OCI-M1 (cell line): Measurements from ENCODE around the gene EIF2AK2.

Source experiments
- DNase-seq: peaks from one replicate; lab custom pipeline; 2025; lab: John Stamatoyannopoulos, UW

Gene EIF2AK2

GRCh38 chr2:37171624-37171950 is 14.8 kb upstream of the EIF2AK2 start:
- no peak for DNase-seq

GRCh38 chr2:37168217-37168981 is 11.6 kb upstream of the EIF2AK2 start:
- DNase-seq = peak; percentile 71

- no peak for DNase-seq
Measured at GRCh38 chr2:37167636-37168180, 10.9 kb upstream of the EIF2AK2 start.

GRCh38 chr2:37164757-37165156 is 8.0 kb upstream of the EIF2AK2 start:
- DNase-seq = no peak

GRCh38 chr2:37156071-37156856 is 516 bp downstream of the EIF2AK2 start:
- peak; percentile 62 for DNase-seq

GRCh38 chr2:37154785-37155184 is 2.0 kb downstream of the EIF2AK2 start:
- peak; percentile 30 for DNase-seq

GRCh38 chr2:37153224-37153623 is 3.6 kb downstream of the EIF2AK2 start:
- no peak for DNase-seq

- peak; percentile 16 for DNase-seq
Measured at GRCh38 chr2:37149626-37150322, 7.0 kb downstream of the EIF2AK2 start.

GRCh38 chr2:37148325-37148724 is 8.5 kb downstream of the EIF2AK2 start:
- no peak for DNase-seq

- no peak for DNase-seq
Measured at GRCh38 chr2:37146062-37146461, 10.7 kb downstream of the EIF2AK2 start.

- no peak for DNase-seq
Measured at GRCh38 chr2:37143974-37144373, 12.8 kb downstream of the EIF2AK2 start.

GRCh38 chr2:37142546-37142945 is 14.2 kb downstream of the EIF2AK2 start:
- DNase-seq = no peak

GRCh38 chr2:37132914-37133313 is 23.9 kb downstream of the EIF2AK2 start:
- no peak for DNase-seq

GRCh38 chr2:37125416-37125815 is 31.4 kb downstream of the EIF2AK2 start:
- no peak for DNase-seq

GRCh38 chr2:37119157-37119556 is 37.6 kb downstream of the EIF2AK2 start:
- peak; percentile 6 for DNase-seq

GRCh38 chr2:37117566-37117965 is 39.2 kb downstream of the EIF2AK2 start:
- DNase-seq = no peak

- DNase-seq = no peak
Measured at GRCh38 chr2:37111958-37112357, 44.8 kb downstream of the EIF2AK2 start.

GRCh38 chr2:37110306-37111212 is 46.2 kb downstream of the EIF2AK2 start:
- no peak for DNase-seq

- no peak for DNase-seq
Measured at GRCh38 chr2:37109523-37109922, 47.3 kb downstream of the EIF2AK2 start.

GRCh38 chr2:37105150-37105549 is 51.6 kb downstream of the EIF2AK2 start:
- no peak for DNase-seq

- no peak for DNase-seq
Measured at GRCh38 chr2:37104178-37104577, 52.6 kb downstream of the EIF2AK2 start.

GRCh38 chr2:37102588-37102987 is 54.2 kb downstream of the EIF2AK2 start:
- DNase-seq = no peak
